ENCODE results near the gene CIT. TPM values are rescaled to one million over a fixed set of nuclear protein-coding genes. Genes with fewer than 3 reads are reported as not detected.

CIT gene
- total and polyA plus RNA-seq, 9 of the 15 experiments (the other 6 are each of a cell fraction or from before 2014, with no cell fraction given), result 1.1 to 46.7 (median 21.3) TPM

DNA sequence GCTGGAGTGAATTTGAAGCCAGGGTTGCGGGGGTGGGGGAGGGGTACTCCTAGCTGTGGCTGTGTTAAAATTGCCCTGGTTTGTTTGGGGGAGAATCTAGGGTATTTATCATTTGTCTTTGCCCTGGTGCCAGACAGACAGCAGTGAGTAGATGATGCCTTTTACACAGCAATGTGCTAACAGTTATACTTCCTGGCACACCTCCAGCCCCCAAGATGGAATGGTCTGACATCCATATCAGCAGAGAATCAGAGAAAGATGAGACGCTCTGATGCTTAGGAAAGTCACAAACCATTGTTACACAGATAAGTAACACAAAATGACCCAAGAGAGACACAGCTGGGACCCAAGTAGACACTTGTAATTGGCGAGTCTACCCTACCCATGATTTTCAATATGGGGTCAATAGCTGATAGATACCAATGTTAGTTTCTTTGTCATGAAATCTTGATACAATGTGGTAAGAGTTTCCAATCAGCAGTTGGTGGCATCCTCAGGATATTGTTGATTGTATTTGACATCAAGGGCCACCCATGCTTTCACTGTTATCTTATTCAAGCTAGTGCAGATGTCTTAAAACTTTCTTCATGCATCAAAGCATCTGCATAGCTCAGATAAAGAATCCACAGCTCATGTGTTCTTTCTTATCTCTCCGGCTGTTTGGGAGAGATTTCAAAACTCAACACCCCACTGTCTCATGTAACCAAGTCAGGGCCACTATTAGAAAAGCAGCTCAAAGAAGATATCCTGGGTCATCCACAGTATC, 211.8 kb downstream of the CIT start (continued):
- TF ChIP-seq, protein P1, sequence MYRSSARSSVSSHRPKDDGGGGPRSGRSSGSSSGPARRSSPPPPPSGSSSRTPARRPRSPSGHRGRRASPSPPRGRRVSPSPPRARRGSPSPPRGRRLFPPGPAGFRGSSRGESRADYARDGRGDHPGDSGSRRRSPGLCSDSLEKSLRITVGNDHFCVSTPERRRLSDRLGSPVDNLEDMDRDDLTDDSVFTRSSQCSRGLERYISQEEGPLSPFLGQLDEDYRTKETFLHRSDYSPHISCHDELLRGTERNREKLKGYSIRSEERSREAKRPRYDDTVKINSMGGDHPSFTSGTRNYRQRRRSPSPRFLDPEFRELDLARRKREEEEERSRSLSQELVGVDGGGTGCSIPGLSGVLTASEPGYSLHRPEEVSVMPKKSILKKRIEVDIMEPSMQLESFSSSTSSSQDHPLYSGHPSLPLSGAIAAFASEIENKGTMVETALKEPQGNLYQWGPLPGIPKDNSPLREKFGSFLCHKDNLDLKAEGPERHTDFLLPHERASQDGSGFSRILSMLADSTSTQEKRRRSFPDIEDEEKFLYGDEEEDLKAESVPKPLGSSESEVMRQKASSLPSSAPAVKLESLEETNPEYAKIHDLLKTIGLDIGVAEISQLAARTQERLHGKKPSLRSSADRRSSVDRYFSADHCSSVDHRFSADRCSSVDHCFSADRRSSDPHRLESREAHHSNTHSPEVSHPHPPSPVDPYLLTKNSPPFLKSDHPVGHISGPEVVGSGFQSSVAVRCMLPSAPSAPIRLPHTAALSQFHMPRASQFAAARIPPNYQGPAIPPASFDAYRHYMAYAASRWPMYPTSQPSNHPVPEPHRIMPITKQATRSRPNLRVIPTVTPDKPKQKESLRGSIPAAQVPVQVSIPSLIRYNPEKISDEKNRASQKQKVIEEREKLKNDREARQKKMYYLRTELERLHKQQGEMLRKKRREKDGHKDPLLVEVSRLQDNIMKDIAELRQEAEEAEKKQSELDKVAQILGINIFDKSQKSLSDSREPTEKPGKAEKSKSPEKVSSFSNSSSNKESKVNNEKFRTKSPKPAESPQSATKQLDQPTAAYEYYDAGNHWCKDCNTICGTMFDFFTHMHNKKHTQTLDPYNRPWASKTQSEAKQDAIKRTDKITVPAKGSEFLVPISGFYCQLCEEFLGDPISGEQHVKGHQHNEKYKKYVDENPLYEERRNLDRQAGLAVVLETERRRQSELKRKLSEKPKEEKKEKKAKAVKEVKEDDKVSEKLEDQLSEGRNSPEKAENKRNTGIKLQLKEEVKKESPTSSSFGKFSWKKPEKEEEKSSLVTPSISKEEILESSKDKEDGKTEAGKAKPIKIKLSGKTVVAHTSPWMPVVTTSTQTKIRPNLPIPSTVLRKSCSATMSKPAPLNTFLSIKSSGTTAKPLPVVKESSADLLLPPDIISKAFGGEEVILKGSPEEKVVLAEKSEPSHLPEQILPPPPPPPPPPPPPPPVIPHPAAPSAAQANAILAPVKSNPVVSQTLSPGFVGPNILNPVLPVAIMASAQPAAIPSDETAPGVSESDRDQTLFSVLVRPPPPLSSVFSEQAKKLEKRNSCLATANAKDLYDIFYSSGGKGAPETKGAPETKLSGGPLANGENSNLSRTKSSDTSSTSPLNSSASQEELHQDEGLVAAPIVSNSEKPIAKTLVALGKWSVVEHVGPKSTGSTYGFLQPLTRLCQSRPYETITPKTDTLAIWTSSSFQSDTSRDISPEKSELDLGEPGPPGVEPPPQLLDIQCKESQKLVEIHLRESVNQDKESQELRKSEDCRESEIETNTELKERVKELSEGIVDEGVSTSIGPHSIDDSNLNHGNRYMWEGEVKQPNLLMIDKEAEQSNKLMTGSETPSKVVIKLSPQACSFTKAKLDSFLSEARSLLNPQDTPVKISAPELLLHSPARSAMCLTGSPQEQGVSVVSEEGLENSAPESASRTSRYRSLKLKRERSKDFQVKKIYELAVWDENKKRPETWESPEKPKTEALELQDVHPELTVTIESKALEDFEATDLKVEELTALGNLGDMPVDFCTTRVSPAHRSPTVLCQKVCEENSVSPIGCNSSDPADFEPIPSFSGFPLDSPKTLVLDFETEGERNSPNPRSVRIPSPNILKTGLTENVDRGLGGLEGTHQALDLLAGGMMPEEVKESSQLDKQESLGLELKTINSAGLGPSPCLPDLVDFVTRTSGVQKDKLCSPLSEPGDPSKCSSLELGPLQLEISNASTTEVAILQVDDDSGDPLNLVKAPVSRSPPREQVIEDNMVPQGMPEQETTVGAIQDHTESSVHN (IDR thresholded peaks at IDR 0.05; ENCODE audit: borderline replicate concordance in 1 of 2, low read depth in 1 of 2), result peak; percentile 87 to 97; a peak in 3 of 4 replicates
- TF ChIP-seq, protein P2, sequence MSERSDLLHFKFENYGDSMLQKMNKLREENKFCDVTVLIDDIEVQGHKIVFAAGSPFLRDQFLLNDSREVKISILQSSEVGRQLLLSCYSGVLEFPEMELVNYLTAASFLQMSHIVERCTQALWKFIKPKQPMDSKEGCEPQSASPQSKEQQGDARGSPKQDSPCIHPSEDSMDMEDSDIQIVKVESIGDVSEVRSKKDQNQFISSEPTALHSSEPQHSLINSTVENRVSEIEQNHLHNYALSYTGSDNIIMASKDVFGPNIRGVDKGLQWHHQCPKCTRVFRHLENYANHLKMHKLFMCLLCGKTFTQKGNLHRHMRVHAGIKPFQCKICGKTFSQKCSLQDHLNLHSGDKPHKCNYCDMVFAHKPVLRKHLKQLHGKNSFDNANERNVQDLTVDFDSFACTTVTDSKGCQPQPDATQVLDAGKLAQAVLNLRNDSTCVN (CRISPR knock-in tag; IDR thresholded peaks at IDR 0.05), result peak; percentile 78; the same call in 1 of the 2 replicates
- TF ChIP-seq POU5F1 (IDR thresholded peaks at IDR 0.05; ENCODE audit: borderline replicate concordance, low read depth, low read length, partially characterized antibody) (no peak), SPI1 (IDR thresholded peaks at IDR 0.05; ENCODE audit: borderline replicate concordance, low read depth, low read length) (no peak), ID3 (CRISPR knock-in tag; IDR thresholded peaks at IDR 0.05) (no peak), ID3 (tag; IDR thresholded peaks at IDR 0.05) (peak; percentile 92), BACH1 (tag; IDR thresholded peaks at IDR 0.05) (peak; percentile 95), HNRNPUL1 (IDR thresholded peaks at IDR 0.05; ENCODE audit: low read length) (no peak), KDM1A (IDR thresholded peaks at IDR 0.05) (peak; percentile 99), ELK3 (CRISPR knock-in tag; IDR thresholded peaks at IDR 0.05) (0 out of 2 replicates have a peak, but pooled peaks have one; percentile 79)
- TF ChIP-seq, protein P3, sequence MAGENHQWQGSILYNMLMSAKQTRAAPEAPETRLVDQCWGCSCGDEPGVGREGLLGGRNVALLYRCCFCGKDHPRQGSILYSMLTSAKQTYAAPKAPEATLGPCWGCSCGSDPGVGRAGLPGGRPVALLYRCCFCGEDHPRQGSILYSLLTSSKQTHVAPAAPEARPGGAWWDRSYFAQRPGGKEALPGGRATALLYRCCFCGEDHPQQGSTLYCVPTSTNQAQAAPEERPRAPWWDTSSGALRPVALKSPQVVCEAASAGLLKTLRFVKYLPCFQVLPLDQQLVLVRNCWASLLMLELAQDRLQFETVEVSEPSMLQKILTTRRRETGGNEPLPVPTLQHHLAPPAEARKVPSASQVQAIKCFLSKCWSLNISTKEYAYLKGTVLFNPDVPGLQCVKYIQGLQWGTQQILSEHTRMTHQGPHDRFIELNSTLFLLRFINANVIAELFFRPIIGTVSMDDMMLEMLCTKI (IDR thresholded peaks at IDR 0.05; ENCODE audit: partially characterized antibody), result no peak
- TF ChIP-seq, protein P4, sequence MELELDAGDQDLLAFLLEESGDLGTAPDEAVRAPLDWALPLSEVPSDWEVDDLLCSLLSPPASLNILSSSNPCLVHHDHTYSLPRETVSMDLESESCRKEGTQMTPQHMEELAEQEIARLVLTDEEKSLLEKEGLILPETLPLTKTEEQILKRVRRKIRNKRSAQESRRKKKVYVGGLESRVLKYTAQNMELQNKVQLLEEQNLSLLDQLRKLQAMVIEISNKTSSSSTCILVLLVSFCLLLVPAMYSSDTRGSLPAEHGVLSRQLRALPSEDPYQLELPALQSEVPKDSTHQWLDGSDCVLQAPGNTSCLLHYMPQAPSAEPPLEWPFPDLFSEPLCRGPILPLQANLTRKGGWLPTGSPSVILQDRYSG (tag; conservative IDR thresholded peaks at IDR 0.05; ENCODE audit: low read depth), result peak; percentile 92

Data from K562 (cell line).